ENCODE data around the gene SPP2.

The SPP2 gene

GRCh38 chr2:234050455-234051135, at the start of gene SPP2:
Gene SPP2 (plus strand): TSS chr2:234050702. CDS start chr2:234050787, 85 bp downstream.
- no peak for DNase-seq

GRCh38 chr2:234001380-234002160, 48.9 kb upstream of the SPP2 start:
- no peak for DNase-seq

- no peak for DNase-seq
Observed at GRCh38 chr2:234002281-234002680, 48.2 kb upstream of the SPP2 start.

- DNase-seq, result no peak
Observed at GRCh38 chr2:234003972-234004617, 46.4 kb upstream of the SPP2 start.

GRCh38 chr2:234005126-234005525, 45.4 kb upstream of the SPP2 start:
- no peak for DNase-seq

- no peak for DNase-seq
Observed at GRCh38 chr2:234006501-234006900, 44.0 kb upstream of the SPP2 start.

GRCh38 chr2:234014427-234014826, 36.1 kb upstream of the SPP2 start:
- no peak for DNase-seq

- DNase-seq, result no peak
Observed at GRCh38 chr2:234015861-234016260, 34.6 kb upstream of the SPP2 start.

- DNase-seq, result no peak
Observed at GRCh38 chr2:234019896-234020295, 30.6 kb upstream of the SPP2 start.

GRCh38 chr2:234020332-234020731, 30.2 kb upstream of the SPP2 start:
- DNase-seq, result no peak

- no peak for DNase-seq
Observed at GRCh38 chr2:234022424-234022823, 28.1 kb upstream of the SPP2 start.

- no peak for DNase-seq
Observed at GRCh38 chr2:234024304-234024703, 26.2 kb upstream of the SPP2 start.

GRCh38 chr2:234025466-234025865, 25.0 kb upstream of the SPP2 start:
- DNase-seq, result no peak

GRCh38 chr2:234025891-234026401, 24.6 kb upstream of the SPP2 start:
- DNase-seq, result no peak

GRCh38 chr2:234026693-234027254, 23.7 kb upstream of the SPP2 start:
- no peak for DNase-seq

- DNase-seq, result no peak
Observed at GRCh38 chr2:234027641-234028040, 22.9 kb upstream of the SPP2 start.

- DNase-seq, result no peak
Observed at GRCh38 chr2:234029150-234029733, 21.3 kb upstream of the SPP2 start.

- DNase-seq, result no peak
Observed at GRCh38 chr2:234031207-234031606, 19.3 kb upstream of the SPP2 start.

- DNase-seq, result no peak
Observed at GRCh38 chr2:234032279-234032856, 18.1 kb upstream of the SPP2 start.

- no peak for DNase-seq
Observed at GRCh38 chr2:234033174-234033573, 17.3 kb upstream of the SPP2 start.

- no peak for DNase-seq
Observed at GRCh38 chr2:234033885-234034284, 16.6 kb upstream of the SPP2 start.

GRCh38 chr2:234038076-234038802, 12.3 kb upstream of the SPP2 start:
- no peak for DNase-seq

All from NCI-H2081 treated with DMSO at 0.1 percent for 48 hours (cell line).